HG02938 (cell line): ENCODE results near the gene PREX1.
"Not testable (repeated sequence)": the region's sequence is repeated elsewhere in the genome, so short reads cannot be mapped to it uniquely, and the experiment has no call there.

Experiments
- ATAC-seq: cut with Tn5 transposase; IDR thresholded peaks from one replicate; pipeline ENCODE4 v1.9.1; 2021; ENCODE audit warnings: mild to moderate bottlenecking, moderate library complexity; ENCODE audit not compliant: unreplicated experiment

The PREX1 gene, protein sequence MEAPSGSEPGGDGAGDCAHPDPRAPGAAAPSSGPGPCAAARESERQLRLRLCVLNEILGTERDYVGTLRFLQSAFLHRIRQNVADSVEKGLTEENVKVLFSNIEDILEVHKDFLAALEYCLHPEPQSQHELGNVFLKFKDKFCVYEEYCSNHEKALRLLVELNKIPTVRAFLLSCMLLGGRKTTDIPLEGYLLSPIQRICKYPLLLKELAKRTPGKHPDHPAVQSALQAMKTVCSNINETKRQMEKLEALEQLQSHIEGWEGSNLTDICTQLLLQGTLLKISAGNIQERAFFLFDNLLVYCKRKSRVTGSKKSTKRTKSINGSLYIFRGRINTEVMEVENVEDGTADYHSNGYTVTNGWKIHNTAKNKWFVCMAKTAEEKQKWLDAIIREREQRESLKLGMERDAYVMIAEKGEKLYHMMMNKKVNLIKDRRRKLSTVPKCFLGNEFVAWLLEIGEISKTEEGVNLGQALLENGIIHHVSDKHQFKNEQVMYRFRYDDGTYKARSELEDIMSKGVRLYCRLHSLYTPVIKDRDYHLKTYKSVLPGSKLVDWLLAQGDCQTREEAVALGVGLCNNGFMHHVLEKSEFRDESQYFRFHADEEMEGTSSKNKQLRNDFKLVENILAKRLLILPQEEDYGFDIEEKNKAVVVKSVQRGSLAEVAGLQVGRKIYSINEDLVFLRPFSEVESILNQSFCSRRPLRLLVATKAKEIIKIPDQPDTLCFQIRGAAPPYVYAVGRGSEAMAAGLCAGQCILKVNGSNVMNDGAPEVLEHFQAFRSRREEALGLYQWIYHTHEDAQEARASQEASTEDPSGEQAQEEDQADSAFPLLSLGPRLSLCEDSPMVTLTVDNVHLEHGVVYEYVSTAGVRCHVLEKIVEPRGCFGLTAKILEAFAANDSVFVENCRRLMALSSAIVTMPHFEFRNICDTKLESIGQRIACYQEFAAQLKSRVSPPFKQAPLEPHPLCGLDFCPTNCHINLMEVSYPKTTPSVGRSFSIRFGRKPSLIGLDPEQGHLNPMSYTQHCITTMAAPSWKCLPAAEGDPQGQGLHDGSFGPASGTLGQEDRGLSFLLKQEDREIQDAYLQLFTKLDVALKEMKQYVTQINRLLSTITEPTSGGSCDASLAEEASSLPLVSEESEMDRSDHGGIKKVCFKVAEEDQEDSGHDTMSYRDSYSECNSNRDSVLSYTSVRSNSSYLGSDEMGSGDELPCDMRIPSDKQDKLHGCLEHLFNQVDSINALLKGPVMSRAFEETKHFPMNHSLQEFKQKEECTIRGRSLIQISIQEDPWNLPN (N-terminal part only)

DNA sequence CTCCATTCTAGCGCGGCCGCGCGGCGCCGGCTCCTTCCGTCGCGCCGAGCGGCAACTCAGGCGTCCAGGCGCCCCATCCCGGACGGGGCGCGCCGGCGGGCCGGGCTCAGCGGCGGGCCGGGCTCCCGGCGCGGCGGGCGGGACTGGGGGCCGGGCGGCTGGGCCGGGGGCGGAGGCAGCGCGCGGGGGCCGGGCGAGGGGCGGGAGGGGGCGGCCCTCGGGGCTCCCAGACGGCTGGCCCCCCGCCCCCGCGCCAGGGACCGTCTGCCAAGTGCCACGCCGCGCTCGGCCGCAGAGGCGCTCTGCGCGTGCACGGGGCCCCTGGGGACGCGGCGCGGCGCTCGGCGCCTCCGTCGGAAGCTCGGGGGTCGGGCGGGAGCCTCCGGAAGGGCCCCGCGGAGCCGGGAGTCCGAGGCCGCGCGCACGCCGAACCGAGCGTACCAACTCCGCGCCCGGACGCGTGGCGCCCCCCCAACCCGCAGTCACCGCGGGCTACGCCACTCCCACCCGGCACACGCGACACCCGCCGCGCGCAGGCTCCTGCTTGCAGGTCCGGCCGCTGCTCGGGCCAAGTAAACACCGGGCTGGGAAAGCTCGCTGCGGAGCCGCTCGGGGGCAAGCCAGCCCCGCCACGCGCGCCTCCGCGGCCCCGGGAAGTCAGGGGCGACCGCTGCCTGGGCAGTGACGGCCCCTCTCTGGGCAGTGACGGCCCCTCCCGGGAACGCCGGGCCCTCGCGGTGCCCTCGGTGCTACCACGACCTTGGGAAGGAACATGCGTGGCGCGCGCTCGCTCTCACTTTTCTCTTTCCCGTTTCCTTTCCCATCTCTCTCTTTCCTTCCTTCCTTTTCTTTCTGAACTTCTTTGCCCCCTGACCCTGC is at the start of gene PREX1:
PREX1 (minus strand) TSS at position 145 of the 879 bp plus-strand sequence; CDS start at position 6, 139 bp downstream.
- ATAC-seq, result peak; percentile 32

DNA sequence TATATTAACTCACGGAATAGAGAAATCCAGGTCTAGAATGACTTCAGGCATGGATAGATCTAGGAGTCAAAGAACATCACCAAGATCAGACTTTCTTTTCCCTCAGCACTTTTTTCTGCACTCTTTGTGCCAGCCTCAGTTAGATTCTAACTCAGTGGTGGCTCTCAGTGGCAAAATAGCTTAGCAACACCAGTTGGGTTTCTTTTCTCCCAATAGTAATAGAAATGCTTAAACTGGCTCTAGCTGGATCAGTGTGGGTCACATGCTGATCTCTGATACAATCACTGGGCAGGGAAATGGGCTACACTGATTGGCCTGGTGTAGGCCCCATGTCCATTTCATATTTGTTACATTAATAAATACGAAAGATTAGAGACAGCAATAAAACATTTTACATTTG is 49.5 kb upstream of the PREX1 start:
- ATAC-seq, result no peak

GRCh38 chr20:48875914-48876240 is 48.1 kb upstream of the PREX1 start:
- no peak for ATAC-seq

DNA sequence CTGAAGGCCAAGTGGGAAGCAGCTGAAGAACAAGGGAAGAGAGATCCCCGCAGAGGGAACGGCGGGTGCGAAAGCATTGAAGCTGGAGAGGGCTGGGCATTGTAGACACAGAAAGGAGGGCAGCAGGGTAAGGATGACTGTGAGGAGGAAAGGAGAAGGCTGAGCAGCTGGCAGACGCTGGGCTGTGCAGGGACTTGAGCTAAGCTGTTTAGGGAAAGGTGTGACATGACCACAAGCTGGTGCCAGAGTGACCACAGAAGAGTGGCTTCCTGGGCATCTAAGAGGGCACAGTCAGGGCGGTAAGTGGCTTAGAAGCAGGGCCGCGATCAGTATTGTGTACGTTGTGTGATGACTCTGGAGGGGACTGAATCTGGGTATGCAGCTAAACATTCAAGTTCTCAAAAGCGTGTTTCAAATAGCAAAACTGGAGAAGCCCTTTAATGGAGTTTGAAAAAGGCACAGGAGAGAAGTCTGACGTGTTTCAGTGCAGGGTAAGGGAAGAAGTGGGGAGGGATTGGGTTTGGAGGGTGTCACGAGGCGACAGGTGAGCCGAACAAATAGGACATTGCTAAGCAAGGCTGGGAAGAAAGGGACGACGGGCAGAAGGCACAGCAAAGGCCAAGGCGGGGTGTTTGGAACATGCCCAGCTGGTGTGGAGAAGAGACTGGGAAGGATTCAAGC is 47.6 kb upstream of the PREX1 start:
- no peak for ATAC-seq

GRCh38 chr20:48869442-48869841 is 41.6 kb upstream of the PREX1 start:
- ATAC-seq, result not testable (repeated sequence)

GRCh38 chr20:48866936-48867335 is 39.1 kb upstream of the PREX1 start:
- ATAC-seq, result no peak

DNA sequence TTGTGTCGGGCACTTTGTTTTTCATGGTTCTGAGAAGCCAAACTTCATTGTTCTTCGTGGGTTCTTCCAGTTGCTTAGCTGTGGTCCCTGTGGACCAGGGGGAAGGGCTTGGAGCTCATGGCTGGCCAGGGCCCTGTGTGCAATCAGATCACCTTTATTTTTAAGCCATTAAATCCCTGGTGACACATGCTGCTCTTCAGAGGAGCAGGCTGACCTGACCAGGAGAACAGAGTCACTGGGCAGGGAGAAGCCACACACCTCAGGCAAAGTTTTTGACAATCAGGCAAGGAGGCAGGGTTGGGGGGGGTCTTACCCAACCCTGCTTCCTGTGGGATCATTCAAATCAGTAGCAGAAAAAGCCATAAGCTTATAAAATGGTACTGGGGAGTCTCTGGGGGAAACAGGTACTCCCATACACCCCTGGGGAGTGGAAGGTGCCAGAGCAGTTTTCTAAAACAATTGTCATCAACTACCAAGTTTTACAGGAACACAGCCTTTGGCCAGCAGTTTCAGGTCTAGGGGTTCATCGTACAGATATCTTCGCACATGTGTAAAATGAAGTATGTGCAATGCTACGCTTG is 37.0 kb upstream of the PREX1 start:
- no peak for ATAC-seq

DNA sequence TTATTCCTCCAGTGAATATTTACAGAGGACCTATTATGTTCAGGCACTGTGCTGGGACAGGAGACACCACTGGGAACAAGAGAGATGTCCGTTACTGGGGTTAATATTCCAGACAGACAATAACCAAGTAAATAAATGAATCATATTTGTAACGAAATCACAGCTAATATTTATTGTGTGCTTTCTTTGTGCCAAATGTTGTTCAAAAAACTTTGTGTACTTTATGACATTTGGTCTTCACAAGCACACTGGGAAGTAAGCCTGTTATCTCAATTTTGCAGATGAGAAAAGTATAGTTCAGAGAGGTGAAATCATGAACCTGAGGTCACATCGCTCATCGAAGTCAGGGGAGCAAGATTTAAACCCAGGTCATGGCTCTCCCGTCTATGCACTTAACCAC is 36.5 kb upstream of the PREX1 start:
- ATAC-seq, result no peak

- ATAC-seq, result no peak
Observed at GRCh38 chr20:48862279-48862678, 34.5 kb upstream of the PREX1 start.

DNA sequence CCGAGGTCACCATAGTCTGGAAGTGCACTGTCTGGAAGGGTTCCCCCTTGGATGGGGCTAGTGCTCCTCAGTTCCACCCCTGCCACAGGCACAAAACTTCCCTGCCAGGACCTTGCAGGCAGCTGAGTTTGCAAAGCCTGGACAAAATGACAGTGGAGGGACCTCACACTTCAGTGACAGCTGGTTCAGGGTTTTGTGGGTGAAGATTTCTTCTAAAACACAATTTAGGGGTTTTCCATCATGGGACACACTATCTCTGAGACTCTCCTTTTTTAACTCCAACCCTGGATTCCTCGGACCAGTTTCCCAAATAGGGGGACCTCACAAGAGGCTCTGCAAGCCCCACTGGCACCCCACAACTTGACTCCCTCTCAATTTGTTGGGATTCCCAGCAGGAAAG is 33.6 kb upstream of the PREX1 start:
- ATAC-seq, result no peak

GRCh38 chr20:48858075-48858790 is 30.4 kb upstream of the PREX1 start:
- ATAC-seq, result no peak

DNA sequence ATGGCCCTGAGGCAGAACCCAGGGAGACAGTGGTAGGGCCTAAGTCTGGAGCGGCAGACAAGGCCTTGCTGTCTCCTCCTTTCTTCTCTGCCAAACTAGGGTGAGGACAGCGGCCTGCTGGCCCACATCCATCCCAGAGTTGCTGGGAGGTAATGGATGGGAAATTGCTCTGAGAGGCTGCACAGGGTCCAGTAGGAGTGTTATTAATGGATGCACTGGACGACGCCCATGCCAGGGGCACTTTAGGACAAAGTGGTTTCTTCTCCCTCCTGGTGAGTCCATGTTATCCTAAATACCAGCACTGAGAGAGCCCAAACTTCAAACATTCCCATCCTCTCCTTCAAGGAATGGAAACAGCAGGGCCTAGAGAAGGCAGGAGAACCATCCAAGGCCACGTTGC is 28.3 kb upstream of the PREX1 start:
- no peak for ATAC-seq

DNA sequence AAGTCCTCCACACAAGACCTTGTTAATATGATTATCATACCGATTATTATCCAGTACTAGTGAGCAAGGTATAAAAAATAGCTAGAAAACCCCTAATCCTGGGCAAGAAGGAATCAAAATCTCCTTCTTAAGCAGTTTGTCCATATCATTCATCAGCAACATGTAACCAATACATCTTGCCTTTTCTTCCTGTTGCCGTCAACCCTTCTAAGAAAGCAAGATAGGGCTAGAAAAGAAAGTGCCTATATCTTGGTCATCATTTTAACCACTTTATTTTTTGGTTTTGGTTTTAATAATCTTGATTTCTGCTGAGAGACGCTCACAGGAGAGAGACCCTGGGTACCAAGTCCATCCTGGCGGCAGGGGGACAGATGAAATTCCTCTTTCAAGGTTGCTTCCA is 27.2 kb upstream of the PREX1 start:
- ATAC-seq, result no peak

DNA sequence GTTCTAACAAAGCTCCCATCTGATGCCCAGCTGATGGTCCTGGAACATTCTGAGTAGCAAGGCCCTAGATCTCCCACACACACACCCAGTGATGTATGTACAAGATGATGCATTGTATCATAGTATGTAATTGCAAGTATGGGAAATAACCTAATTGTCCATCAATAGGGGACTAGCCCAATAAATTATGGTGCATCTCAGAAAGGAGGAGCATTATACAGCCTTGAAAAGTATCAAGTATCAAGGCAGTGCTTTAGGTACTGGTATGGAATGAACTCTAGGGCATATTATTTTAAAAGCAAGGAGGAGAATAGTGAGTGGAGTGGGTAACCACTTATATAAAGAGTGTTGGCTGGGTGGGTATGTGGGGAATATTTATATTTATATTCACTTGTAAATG is 24.8 kb upstream of the PREX1 start:
- ATAC-seq, result no peak

DNA sequence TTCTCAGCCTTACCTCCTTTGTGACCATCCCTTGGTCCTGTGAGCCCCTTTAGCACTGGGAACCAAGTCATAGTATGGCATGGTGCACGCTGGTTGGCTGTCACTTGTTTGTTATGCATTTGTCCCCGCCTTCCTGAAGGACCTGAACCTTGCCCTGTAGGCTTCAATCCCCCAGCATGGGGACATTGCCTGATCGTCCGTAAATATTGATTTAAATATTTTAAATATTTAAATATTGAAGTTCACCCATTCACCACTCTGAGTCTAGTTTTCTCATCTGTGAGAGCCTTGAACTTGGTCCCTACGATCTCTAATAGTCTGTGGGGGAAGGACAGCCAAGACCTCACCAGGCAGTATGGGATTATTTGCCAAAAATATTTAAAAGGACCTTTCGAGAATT is 23.8 kb upstream of the PREX1 start:
- no peak for ATAC-seq

DNA sequence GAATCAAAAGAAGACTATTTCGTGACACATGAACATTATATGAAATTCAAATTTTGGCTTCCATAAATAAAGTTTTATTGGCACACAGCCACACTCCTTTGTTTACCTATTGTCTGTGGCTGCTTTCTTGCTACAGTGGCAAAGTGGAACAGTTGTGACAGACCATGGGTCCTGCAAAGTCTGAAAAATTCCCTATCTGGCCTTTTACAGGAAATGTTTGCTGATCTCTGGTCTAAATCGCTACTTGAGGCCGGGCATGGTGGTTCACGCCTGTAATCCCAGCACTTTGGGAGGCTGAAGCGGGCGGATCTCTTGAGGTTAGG is 23.1 kb upstream of the PREX1 start:
- ATAC-seq, result no peak

- no peak for ATAC-seq
Observed at GRCh38 chr20:48850257-48850976, 22.6 kb upstream of the PREX1 start.

DNA sequence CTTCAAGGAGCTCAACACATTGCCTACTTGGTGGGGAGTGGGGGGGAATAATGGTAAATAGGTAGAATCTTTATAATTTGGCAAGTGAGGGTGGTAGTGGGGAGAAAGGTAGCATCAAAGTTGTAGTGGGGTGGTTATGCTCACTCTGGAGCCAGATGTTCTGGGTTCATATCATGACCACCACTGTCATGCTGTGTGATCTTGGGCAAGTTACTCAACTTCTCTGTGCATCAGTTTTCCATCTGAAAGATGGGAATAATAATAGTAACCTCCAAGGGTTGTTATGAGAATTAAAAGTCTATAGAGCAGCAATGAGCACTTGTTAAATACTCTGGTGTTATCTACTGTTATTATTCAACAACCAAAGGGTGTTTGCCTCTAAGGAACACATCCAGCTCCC is 22.0 kb upstream of the PREX1 start:
- no peak for ATAC-seq
